IMR-90 (cell line): Measurements from ENCODE around the gene COA4. TPM values are rescaled to one million over a fixed set of nuclear protein-coding genes. Genes with fewer than 3 reads are reported as not detected.
"Not testable (repeated sequence)": the region's sequence is repeated elsewhere in the genome, so short reads cannot be mapped to it uniquely, and the experiment has no call there.

Source experiments
- ATAC-seq: fragments of 200-7000 bp; cut with Tn5 transposase; 2 replicates; pipeline ENCODE4 v1.9.1; 2020; ENCODE audit warnings: low read depth, mild to moderate bottlenecking, moderate library complexity
- BruUV-seq: library from RNA; stranded (reverse); fragments of 400-500 nt; replicated peaks from 2 replicates; lab custom pipeline; 2021; lab: Mats Ljungman, UMichigan
- CTCF ChIA-PET: fragments of 300-600 bp; formaldehyde crosslinking; extraction: SDS; loops from one replicate; lab custom pipeline; 2021; ENCODE audit warnings: antibody characterized with exemption; lab: Yijun Ruan, JAX
- POLR2A ChIA-PET: fragments of 300-600 bp; sonication (Branson Sonifier 250); formaldehyde crosslinking; loops from one replicate; lab custom pipeline; 2022; ENCODE audit warnings: antibody characterized with exemption; ENCODE audit not compliant: unreplicated experiment; lab: Charles Lee
- DNase-seq: peaks from one replicate; pipeline ENCODE4 v3.0.0; 2013
- H2AFZ ChIP-seq: replicated peaks from 2 replicates; pipeline ENCODE3; 2013; ENCODE audit warnings: low read length, mild to moderate bottlenecking; ENCODE audit not compliant: poor library complexity
- H2AK5ac ChIP-seq: 2 replicates; pipeline ENCODE4 v1.6.1; 2013; ENCODE audit warnings: low read depth, low read length, inconsistent platforms
- H2AK9ac ChIP-seq: replicated peaks from 2 replicates; pipeline ENCODE3; 2013; ENCODE audit warnings: mild to moderate bottlenecking, low read depth, low read length, moderate library complexity; ENCODE audit not compliant: poor library complexity
- H2BK120ac ChIP-seq: 2 replicates; pipeline ENCODE4 v1.6.1; 2013; ENCODE audit warnings: low read depth, low read length, inconsistent platforms
- H2BK15ac ChIP-seq: 3 replicates; pipeline ENCODE4 v1.6.1; 2013; ENCODE audit warnings: low read depth, low read length, inconsistent platforms
- H2BK20ac ChIP-seq: 2 replicates; pipeline ENCODE4 v1.6.1; 2013; ENCODE audit warnings: low read depth, mild to moderate bottlenecking, inconsistent platforms, low read length, moderate library complexity
- H2BK5ac ChIP-seq: 2 replicates; pipeline ENCODE4 v1.6.1; 2013; ENCODE audit warnings: mild to moderate bottlenecking, low read depth, low read length, inconsistent platforms; ENCODE audit not compliant: poor library complexity, severe bottlenecking
- H3K14ac ChIP-seq: replicated peaks from 2 replicates; pipeline ENCODE4 v1.6.1; 2013; ENCODE audit warnings: low read depth, low read length, inconsistent platforms
- H3K18ac ChIP-seq: 2 replicates; pipeline ENCODE4 v1.6.1; 2013; ENCODE audit warnings: low read depth, low read length, control low read depth
- H3K23ac ChIP-seq: 2 replicates; pipeline ENCODE4 v1.6.1; 2013; ENCODE audit warnings: low read depth, low read length, inconsistent platforms
- H3K27ac ChIP-seq: 2 replicates; pipeline ENCODE4 v1.5.1; 2013; ENCODE audit warnings: mild to moderate bottlenecking, control low read depth, low read length; ENCODE audit not compliant: insufficient read depth
- H3K27me3 ChIP-seq: 2 replicates; pipeline ENCODE4 v1.6.1; 2013; ENCODE audit warnings: low read length; ENCODE audit not compliant: control insufficient read depth, insufficient read depth
- H3K36me3 ChIP-seq: 2 replicates; pipeline ENCODE4 v1.6.1; 2013; ENCODE audit warnings: low read length, mixed read lengths; ENCODE audit not compliant: control insufficient read depth, insufficient read depth
- H3K4ac ChIP-seq: 2 replicates; pipeline ENCODE4 v1.6.1; 2013; ENCODE audit warnings: low read depth, low read length, inconsistent platforms
- H3K4me1 ChIP-seq: 2 replicates; pipeline ENCODE4 v1.6.1; 2013; ENCODE audit warnings: low read length, mixed read lengths; ENCODE audit not compliant: control insufficient read depth, insufficient read depth
- H3K4me2 ChIP-seq: 2 replicates; pipeline ENCODE4 v1.6.1; 2013; ENCODE audit warnings: low read depth, mild to moderate bottlenecking, control low read depth, low read length, moderate library complexity
- H3K4me3 ChIP-seq: 2 replicates; pipeline ENCODE4 v1.5.1; 2013; ENCODE audit warnings: low read depth, mild to moderate bottlenecking, control low read depth, low read length, moderate library complexity; ENCODE audit not compliant: insufficient read depth
- H3K56ac ChIP-seq: 2 replicates; pipeline ENCODE4 v1.6.1; 2013; ENCODE audit warnings: low read length, inconsistent platforms; ENCODE audit not compliant: insufficient read depth; ENCODE audit errors: extremely low read depth
- H3K79me1 ChIP-seq, 2 experiments: 2 replicates each; pipeline ENCODE4 v1.6.1; 2013; ENCODE audit warnings: low read length in 2 of 2, inconsistent platforms in 1 of 2, low read depth in 1 of 2
- H3K9ac ChIP-seq: 2 replicates; pipeline ENCODE4 v1.6.1; 2013; ENCODE audit warnings: low read depth, low read length, control low read depth
- H3K9me1 ChIP-seq: 2 replicates; pipeline ENCODE4 v1.6.1; 2013; ENCODE audit warnings: low read length, inconsistent platforms; ENCODE audit not compliant: insufficient read depth
- H3K9me3 ChIP-seq: 2 replicates; pipeline ENCODE4 v1.6.1; 2013; ENCODE audit warnings: low read length; ENCODE audit not compliant: control insufficient read depth, insufficient read depth
- H4K20me1 ChIP-seq: 2 replicates; pipeline ENCODE4 v1.6.1; 2013; ENCODE audit warnings: low read length, inconsistent platforms; ENCODE audit not compliant: insufficient read depth
- H4K5ac ChIP-seq: 2 replicates; pipeline ENCODE4 v1.6.1; 2013; ENCODE audit warnings: mild to moderate bottlenecking, low read depth, low read length, control low read depth
- H4K8ac ChIP-seq, 2 experiments: 2 replicates each; pipeline ENCODE4 v1.6.1; 2013; ENCODE audit warnings: low read depth in 2 of 2, low read length in 2 of 2, control low read depth in 1 of 2, inconsistent platforms in 1 of 2
- H4K91ac ChIP-seq: 2 replicates; pipeline ENCODE4 v1.6.1; 2013; ENCODE audit warnings: low read depth, low read length, inconsistent platforms; ENCODE audit not compliant: insufficient read depth
- WGBS, 2 experiments: methylation state at CpG; one replicate each; pipeline versions ENCODE4 v1.1.5 to v1.1.7; 2013; ENCODE audit warnings: missing lambda C conversion rate in 2 of 2; ENCODE audit not compliant: insufficient read length in 1 of 2; ENCODE audit errors: extremely low coverage in 2 of 2; 5-methylcytosine and 5-hydroxymethylcytosine counted together
- dilution Hi-C: fragments of 300-500 bp; cut with HindIII; formaldehyde crosslinking; loops from one replicate; pipeline ENCODE4 v1.14.3; 2018; ENCODE audit warnings: low sequenced_read_pairs; ENCODE audit not compliant: unreplicated experiment
- in situ Hi-C: fragments of 300-500 bp; cut with MboI; formaldehyde crosslinking; loops from 3 replicates; pipeline ENCODE4 v1.14.3; 2019; ENCODE audit warnings: low sequenced_read_pairs, inconsistent platforms, mixed read lengths
- intact Hi-C: fragments of 100-400 bp; cut with micrococcal nuclease; formaldehyde crosslinking; loops from 2 replicates; pipeline ENCODE4 v1.10.0; 2022
- polyA plus RNA-seq, 3 experiments: library from polyadenylated mRNA; depleted of rRNA; stranded (reverse); fragments of >200 nt; gene quantifications; 2 replicates each; pipeline ENCODE4 v1.2.3, GENCODE V29; 2012; ENCODE audit warnings: low replicate concordance in 1 of 3
- total RNA-seq: library from RNA; depleted of rRNA; stranded (reverse); fragments of >200 nt; gene quantifications from 2 replicates; pipeline ENCODE4 v1.2.3, GENCODE V29; 2012

Gene COA4
- total and polyA plus RNA-seq, 2 of the 4 experiments (the other 2 are of a cell fraction): 78.0 to 97.4 TPM

DNA sequence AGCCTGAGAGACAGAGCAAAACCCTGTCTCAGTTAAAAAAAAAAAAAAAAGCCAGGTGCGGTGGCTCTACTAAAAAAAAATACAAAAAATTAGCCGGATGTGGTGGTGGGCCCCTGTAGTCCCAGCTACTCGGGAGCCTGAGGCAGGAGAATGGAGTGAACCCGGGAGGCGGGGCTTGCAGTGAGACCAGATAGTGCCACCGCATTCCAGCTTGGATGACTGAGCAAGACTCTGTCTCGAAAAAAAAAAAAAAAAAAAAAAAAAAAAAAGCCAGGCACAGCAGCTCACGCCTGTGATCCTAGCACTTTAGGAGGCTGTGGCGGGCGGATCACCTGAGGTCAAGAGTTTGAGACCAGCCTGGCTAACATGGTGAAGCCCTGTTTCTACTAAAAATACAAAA lies 3.8 kb upstream of the COA4 start:
- WGBS, 2 experiments: no CpG with 5 or more reads among the region's 10 CpGs
- in situ Hi-C loops, H3K18ac ChIP-seq, H4K5ac ChIP-seq, H3K9me1 ChIP-seq, H3K4me2 ChIP-seq, H2BK15ac ChIP-seq, H3K27me3 ChIP-seq, ATAC-seq, H2BK20ac ChIP-seq, H3K9me3 ChIP-seq, H2BK120ac ChIP-seq, H2AK5ac ChIP-seq, H4K91ac ChIP-seq, H3K56ac ChIP-seq, intact Hi-C loops, H2AK9ac ChIP-seq, H4K8ac ChIP-seq, H4K20me1 ChIP-seq, H3K4me3 ChIP-seq, H2AFZ ChIP-seq, H3K36me3 ChIP-seq, H3K14ac ChIP-seq, dilution Hi-C loops, H3K27ac ChIP-seq, DNase-seq, H3K9ac ChIP-seq, H3K4me1 ChIP-seq, H2BK5ac ChIP-seq, H3K23ac ChIP-seq, BruUV-seq, POLR2A ChIA-PET, H3K4ac ChIP-seq: not testable (repeated sequence)
- CTCF ChIA-PET: interaction anchor here (0.7 kb wide), 1 partner anchor 592 kb away, joined by 3 read pairs; no protein-coding TSS in a partner anchor
- peaks cover 23 to 26% of the 10 kb centered on the region in 2 experiments; a peak in 3 of 4 replicates for H3K79me1 ChIP-seq
